HepG2 (cell line): Measurements from ENCODE around the gene HBA2. TPM values are rescaled to one million over a fixed set of nuclear protein-coding genes. Genes with fewer than 3 reads are reported as not detected.

Experiments
- ATAC-seq: fragments of 200-7000 bp; cut with Tn5 transposase; 3 replicates; pipeline ENCODE4 v1.9.1; 2020; ENCODE audit warnings: mild to moderate bottlenecking, moderate library complexity
- BruUV-seq: library from RNA; stranded (reverse); fragments of 400-500 nt; replicated peaks from 2 replicates; lab custom pipeline; 2021; lab: Mats Ljungman, UMichigan
- CTCF ChIA-PET: fragments of 300-600 bp; formaldehyde crosslinking; extraction: SDS; loops from one replicate; lab custom pipeline; 2021; ENCODE audit warnings: low total read pairs, inconsistent platforms, low intra/inter-chr PET ratio; lab: Yijun Ruan, JAX
- POLR2A ChIA-PET: fragments of 350-600 bp; sonication (Branson Sonifier 250); formaldehyde crosslinking; loops from one replicate; lab custom pipeline; 2020; ENCODE audit warnings: antibody characterized with exemption, inconsistent platforms; lab: Yijun Ruan, JAX
- DNase-seq: peaks from one replicate; pipeline ENCODE4 v3.0.0-alpha.2; 2015; ENCODE audit warnings: low spot score
- FAIRE-seq: peaks from 3 replicates; lab custom pipeline; 2011; peaks lifted over from hg19 to GRCh38; lab: Jason Lieb, UNC
- H2AFZ ChIP-seq: one replicate; pipeline ENCODE4 v1.6.1; 2011; ENCODE audit warnings: low read length, inconsistent platforms
- H3K27ac ChIP-seq: fragments of 300-600 bp; 3 replicates; pipeline ENCODE4 v1.8.0; 2011; ENCODE audit warnings: mixed run types, mild to moderate bottlenecking, mixed read lengths, low read length, inconsistent platforms; ENCODE audit not compliant: insufficient read depth; ENCODE audit errors: extremely low read length
- H3K27me3 ChIP-seq, 2 experiments: fragments of 200-600 bp in 1 of 2; 2 replicates in 1 of 2; 3 replicates in 1 of 2; pipeline versions ENCODE4 v1.6.0 to v1.8.0; 2011; ENCODE audit warnings: low read length in 2 of 2, mild to moderate bottlenecking in 2 of 2, moderate library complexity in 2 of 2, inconsistent platforms in 1 of 2; ENCODE audit not compliant: insufficient read depth in 2 of 2, control insufficient read depth in 1 of 2
- H3K36me3 ChIP-seq, 2 experiments: fragments of 200-600 bp in 1 of 2; replicated peaks in 1 of 2; 2 replicates in 1 of 2; 3 replicates in 1 of 2; pipeline versions ENCODE4 v1.5.1 to v1.8.0; 2011; ENCODE audit warnings: low read length in 2 of 2, inconsistent platforms in 1 of 2; ENCODE audit not compliant: insufficient read depth in 2 of 2, control insufficient read depth in 1 of 2
- H3K4me1 ChIP-seq: 2 replicates; pipeline ENCODE4 v1.5.1; 2012; ENCODE audit warnings: low read length, inconsistent platforms; ENCODE audit not compliant: insufficient read depth
- H3K4me2 ChIP-seq: 2 replicates; pipeline ENCODE4 v1.6.0; 2011; ENCODE audit warnings: low read depth, low read length, inconsistent platforms
- H3K4me3 ChIP-seq, 3 experiments: fragments of 200-600 bp in 1 of 3; sonication (generic), shearing (Covaris generic) in 1 of 3; replicated peaks in 1 of 3; 2 replicates each; pipeline ENCODE4 v1.5.1; 2011 to 2016; ENCODE audit warnings: low read length in 3 of 3, inconsistent platforms in 2 of 3, low read depth in 2 of 3, mild to moderate bottlenecking in 2 of 3, control low read depth in 1 of 3, mixed read lengths in 1 of 3; ENCODE audit not compliant: insufficient read depth in 1 of 3
- H3K79me2 ChIP-seq: one replicate; pipeline ENCODE4 v1.6.1; 2011; ENCODE audit warnings: low read length, inconsistent platforms; ENCODE audit not compliant: insufficient read depth
- H3K9ac ChIP-seq: 2 replicates; pipeline ENCODE4 v1.6.0; 2011; ENCODE audit warnings: mild to moderate bottlenecking, low read depth, low read length, inconsistent platforms; ENCODE audit not compliant: insufficient read depth
- H3K9me3 ChIP-seq: 2 replicates; pipeline ENCODE4 v1.5.1; 2012; ENCODE audit warnings: mild to moderate bottlenecking, low read length
- H4K20me1 ChIP-seq: 2 replicates; pipeline ENCODE4 v1.6.0; 2011; ENCODE audit warnings: inconsistent platforms, mild to moderate bottlenecking, low read length, moderate library complexity; ENCODE audit not compliant: insufficient read depth
- AGO2 ChIP-seq: fragments of 200-400 bp; formaldehyde crosslinking; optimal IDR thresholded peaks from 2 replicates; pipeline ENCODE3; 2017; ENCODE audit warnings: mild to moderate bottlenecking, low read depth, low read length, moderate library complexity
- CTCF ChIP-seq: sonication (generic); formaldehyde crosslinking; IDR thresholded peaks from 2 replicates; pipeline ENCODE4 v1.5.0; 2020; ENCODE audit warnings: mild to moderate bottlenecking, missing genetic modification reagents, moderate library complexity
- ETV5 ChIP-seq: IDR thresholded peaks from 2 replicates; pipeline ENCODE4 v1.6.1; 2018; ENCODE audit warnings: missing biosample characterization, missing genetic modification reagents, inconsistent platforms, borderline replicate concordance
- NPAS2 ChIP-seq: sonication (generic); formaldehyde crosslinking; IDR thresholded peaks from 2 replicates; pipeline ENCODE4 v1.8.0; 2022; ENCODE audit warnings: mild to moderate bottlenecking, missing genetic modification reagents, borderline replicate concordance
- POLR2A ChIP-seq, 2 experiments: IDR thresholded peaks; 2 replicates each; pipeline ENCODE4 v1.6.1; 2011; ENCODE audit warnings: low read depth in 2 of 2, low read length in 2 of 2, mild to moderate bottlenecking in 1 of 2, moderate library complexity in 1 of 2; ENCODE audit not compliant: insufficient read depth in 1 of 2
- RBM22 ChIP-seq: fragments of 200-400 bp; formaldehyde crosslinking; optimal IDR thresholded peaks from 2 replicates; pipeline ENCODE3; 2017; ENCODE audit warnings: mild to moderate bottlenecking, low read length, moderate library complexity
- SP4 ChIP-seq: sonication (generic); formaldehyde crosslinking; IDR thresholded peaks from 2 replicates; pipeline ENCODE4 v1.8.1; 2023; ENCODE audit warnings: mild to moderate bottlenecking, missing genetic modification reagents
- ZBTB33 ChIP-seq: sonication (generic); formaldehyde crosslinking; IDR thresholded peaks from 2 replicates; pipeline ENCODE4 v1.4.0; 2020; ENCODE audit warnings: missing genetic modification reagents
- ZNF761 ChIP-seq: sonication (generic); formaldehyde crosslinking; conservative IDR thresholded peaks from 2 replicates; pipeline ENCODE4 v1.4.0; 2020; ENCODE audit warnings: mild to moderate bottlenecking, missing genetic modification reagents
- ZNF841 ChIP-seq: sonication (generic); formaldehyde crosslinking; IDR thresholded peaks from 2 replicates; pipeline ENCODE4 v1.8.1; 2023; ENCODE audit warnings: missing genetic modification reagents, borderline replicate concordance
- whole genome bisulfite sequencing: methylation state at CpG from one replicate; pipeline ENCODE4 v1.1.6; 2017; ENCODE audit warnings: low lambda C conversion rate; 5-methylcytosine and 5-hydroxymethylcytosine counted together
- in situ Hi-C: cut with HindIII; loops from 2 replicates; pipeline ENCODE4 v1.10.0; 2017; ENCODE audit warnings: low pct_unique_long_range_greater_than_20kb; ENCODE audit not compliant: extremely low pct_ligation_motif_present
- intact Hi-C: fragments of 100-400 bp; cut with micrococcal nuclease; formaldehyde crosslinking; loops from one replicate; pipeline ENCODE4 v1.10.0; 2022; ENCODE audit not compliant: unreplicated experiment
- polyA plus RNA-seq, 8 experiments: library from polyadenylated mRNA; depleted of rRNA in 3 of 8; stranded (reverse) in 7 of 8; unstranded in 1 of 8; fragments of >200 nt; fragmentation: Illumina TruSeq in 4 of 8; extraction: Trizol in 4 of 8; gene quantifications; 2 replicates each; pipeline versions ENCODE4 v1.2.1 to v1.2.3, GENCODE V29; 2011 to 2016; ENCODE audit warnings: low read depth in 4 of 8, missing spikeins in 1 of 8, mixed read lengths in 1 of 8; ENCODE audit not compliant: insufficient read depth in 1 of 8
- total RNA-seq, 5 experiments: library from RNA; depleted of rRNA; stranded (reverse); fragments of >200 nt; fragmentation: Illumina TruSeq; extraction: Trizol; gene quantifications; 2 replicates each; pipeline ENCODE4 v1.2.3, GENCODE V29; 2016; ENCODE audit warnings: low read depth in 1 of 5

HBA2 gene
- total and polyA plus RNA-seq, 2 of the 13 experiments (the other 11 are each of a cell fraction or from before 2014, with no cell fraction given), result not detected

- ChIA-PET POLR2A (no interaction called here), CTCF (no interaction called here)
- H2AFZ ChIP-seq, result no peak overlapping the region
- TF ChIP-seq ZNF841 (CRISPR knock-in tag) (no peak), SP4 (CRISPR knock-in tag) (no peak), RBM22 (peak; percentile 26), POLR2A (IDR thresholded peaks at IDR 0.05; ENCODE audit: insufficient read depth in 1 of 2, low read depth in 2 of 2, low read length in 2 of 2) (0 out of 4 replicates have a peak, but pooled peaks of 1 of the 2 experiments have one; percentile 24), AGO2 (peak; percentile 15)
- H3K9me3 ChIP-seq, result no peaks in the 10 kb centered on the region
- no peak for DNase-seq
- intact Hi-C loops (no loop called here), in situ Hi-C loops (no loop called here)
- BruUV-seq, result no TSS peak
- peaks cover 23 to 41% of the 10 kb centered on the region in 2 experiments for H3K36me3 ChIP-seq
- no peak for FAIRE-seq
- H4K20me1 ChIP-seq, result 0 out of 2 replicates have a peak, but pooled peaks cover 4% of the 10 kb centered on the region
- H3K4me3 ChIP-seq, result no peak overlapping the region
- H3K27ac ChIP-seq, result no peak overlapping the region
- H3K79me2 ChIP-seq, result no peaks in the 10 kb centered on the region
- no peaks in the 10 kb centered on the region for H3K4me1 ChIP-seq
- ATAC-seq, result no peak
- H3K4me2 ChIP-seq, result no peak overlapping the region
- no peak overlapping the region for H3K9ac ChIP-seq
- 100% methylated on average over 6 of the region's 8 CpGs for WGBS
- H3K27me3 ChIP-seq, result no peaks in the 10 kb centered on the region
Observed at GRCh38 chr16:187330-187729, 14.7 kb downstream of the HBA2 start.

- intact Hi-C loops (no loop called here), in situ Hi-C loops (no loop called here)
- H3K4me2 ChIP-seq, result no peak overlapping the region
- FAIRE-seq, result no peak
- peak; percentile 73 for ATAC-seq
- no peaks in the 10 kb centered on the region for H3K27me3 ChIP-seq
- no TSS peak for BruUV-seq
- ChIA-PET POLR2A (no interaction called here), CTCF (no interaction called here)
- peaks cover 28 to 49% of the 10 kb centered on the region in 2 experiments for H3K36me3 ChIP-seq
- peak; percentile 26 for DNase-seq
- H3K79me2 ChIP-seq, result no peaks in the 10 kb centered on the region
- WGBS, result 95% methylated on average over 8 of the region's 8 CpGs
- H3K9me3 ChIP-seq, result no peaks in the 10 kb centered on the region
- H3K4me3 ChIP-seq, result no peak overlapping the region
- H4K20me1 ChIP-seq, result 0 out of 2 replicates have a peak, but pooled peaks cover 4% of the 10 kb centered on the region
- H2AFZ ChIP-seq, result no peak overlapping the region
- no peak overlapping the region for H3K27ac ChIP-seq
- H3K4me1 ChIP-seq, result no peaks in the 10 kb centered on the region
- peak; percentile 36; the same call in 1 of the 2 replicates for TF ChIP-seq ZBTB33 (CRISPR knock-in tag)
- TF ChIP-seq RBM22, result peak; percentile 75
- TF ChIP-seq ETV5 (CRISPR knock-in tag), result peak; percentile 31; the same call in 1 of the 2 replicates
- TF ChIP-seq NPAS2 (CRISPR knock-in tag), result no peak
- no peak for TF ChIP-seq ZNF761 (CRISPR knock-in tag)
- TF ChIP-seq CTCF (CRISPR knock-in tag), result peak; percentile 44
- TF ChIP-seq, all 625 proteins: peak for 4
- no peak overlapping the region for H3K9ac ChIP-seq
Observed at GRCh38 chr16:188674-189073, 16.0 kb downstream of the HBA2 start.
